Smooth muscle cell of trachea (primary cell): ENCODE measurements around the gene USE1. TPM values are rescaled to one million over a fixed set of nuclear protein-coding genes. Genes with fewer than 3 reads are reported as not detected.

Experiments used
- total RNA-seq: library from RNA; depleted of rRNA; stranded (reverse); fragments of >200 nt; gene quantifications from 2 replicates; pipeline ENCODE4 v1.2.1, GENCODE V29; 2014

USE1 gene, protein sequence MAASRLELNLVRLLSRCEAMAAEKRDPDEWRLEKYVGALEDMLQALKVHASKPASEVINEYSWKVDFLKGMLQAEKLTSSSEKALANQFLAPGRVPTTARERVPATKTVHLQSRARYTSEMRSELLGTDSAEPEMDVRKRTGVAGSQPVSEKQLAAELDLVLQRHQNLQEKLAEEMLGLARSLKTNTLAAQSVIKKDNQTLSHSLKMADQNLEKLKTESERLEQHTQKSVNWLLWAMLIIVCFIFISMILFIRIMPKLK
- total RNA-seq, result 17.9 and 25.5 TPM in 2 replicates

DNA sequence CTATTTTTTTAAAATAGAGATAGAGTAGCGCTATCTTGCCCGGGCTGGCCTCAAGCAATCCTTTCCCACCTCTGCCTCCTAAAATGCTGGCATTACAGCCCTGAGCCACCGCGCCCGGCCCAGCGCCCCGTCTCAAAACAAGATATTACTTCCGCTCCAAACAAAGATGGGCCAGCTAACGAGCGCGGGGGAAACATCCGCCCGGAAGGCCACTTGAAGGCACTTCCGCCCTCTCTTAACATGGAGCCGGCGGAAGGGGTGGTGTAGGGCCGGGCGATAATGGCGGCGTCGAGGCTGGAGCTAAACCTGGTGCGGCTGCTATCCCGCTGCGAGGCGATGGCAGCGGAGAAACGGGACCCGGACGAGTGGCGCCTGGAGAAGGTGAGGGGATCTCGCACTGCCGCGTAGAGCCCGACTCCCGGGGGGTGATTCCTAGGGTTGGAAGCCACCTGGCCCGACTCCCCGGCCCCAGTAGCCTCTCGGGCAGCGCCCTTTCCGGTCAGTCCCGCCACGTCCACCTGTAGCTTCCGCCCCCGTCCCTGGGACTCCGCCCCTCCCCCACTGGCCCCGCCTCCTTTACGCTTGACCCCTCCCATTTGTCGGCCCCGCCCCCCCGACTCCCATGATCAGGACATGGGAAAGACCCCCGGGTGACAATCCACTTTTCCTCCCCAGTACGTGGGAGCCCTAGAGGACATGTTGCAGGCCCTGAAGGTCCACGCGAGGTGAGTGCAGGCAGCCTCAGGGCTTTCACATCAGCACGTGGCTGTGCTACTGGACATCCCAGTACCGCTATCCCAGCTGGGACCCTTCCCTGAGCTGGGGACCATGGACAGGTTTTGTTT lies at the start of gene USE1:
Gene USE1, plus strand, starts transcription at position 231 of the 845 bp plus-strand sequence. Its CDS starts 49 bp downstream, at position 280.

DNA sequence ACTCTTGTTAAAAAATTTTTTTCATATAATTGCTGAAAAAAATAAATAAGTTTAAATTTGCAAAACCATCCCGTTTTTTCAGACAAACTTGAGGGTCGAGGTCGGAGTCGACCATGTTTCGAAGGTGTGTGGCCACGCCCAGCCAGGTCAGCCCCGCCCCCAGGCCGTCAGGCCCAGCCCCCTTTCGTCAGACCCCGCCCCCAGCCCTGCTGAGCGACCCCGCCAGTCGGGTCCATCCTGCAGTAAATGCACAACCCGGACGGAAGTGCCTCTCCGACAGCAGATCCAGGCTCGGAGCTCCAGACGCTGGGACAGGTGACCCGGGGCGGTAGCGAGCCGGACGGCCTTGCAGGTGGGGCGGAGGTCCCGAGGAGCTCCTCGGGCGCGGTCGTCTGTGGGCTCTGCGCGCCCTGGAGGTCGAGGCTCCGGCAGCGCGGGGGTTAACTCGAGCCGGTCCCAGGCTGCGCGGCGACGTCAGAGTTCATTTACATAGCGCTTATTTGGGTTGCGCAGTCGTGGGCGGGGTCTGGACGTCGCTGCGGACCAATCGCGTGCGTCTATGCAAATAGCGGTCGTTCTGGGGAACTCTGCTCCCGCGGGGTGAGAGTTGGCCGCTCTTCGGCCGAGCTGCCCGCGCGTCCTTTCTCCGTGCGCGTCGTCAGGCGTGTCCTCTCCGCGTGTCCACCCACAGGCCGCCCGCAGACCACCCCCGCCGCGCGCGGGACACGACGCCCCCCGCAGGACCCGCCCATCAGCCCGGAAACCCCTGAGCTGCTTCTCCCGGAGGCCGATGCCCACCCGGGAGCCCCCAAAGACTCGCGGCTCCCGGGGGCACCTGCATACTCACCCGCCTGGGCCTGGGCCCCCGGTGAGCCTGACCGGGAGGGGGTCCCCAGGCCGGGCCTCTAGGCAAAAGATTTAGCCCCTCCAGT lies 11.1 kb downstream of the USE1 start, which contains the start of gene OCEL1:
Gene OCEL1, plus strand, starts transcription at position 225 of the 932 bp plus-strand sequence. Its CDS starts 22 bp downstream, at position 247.

DNA sequence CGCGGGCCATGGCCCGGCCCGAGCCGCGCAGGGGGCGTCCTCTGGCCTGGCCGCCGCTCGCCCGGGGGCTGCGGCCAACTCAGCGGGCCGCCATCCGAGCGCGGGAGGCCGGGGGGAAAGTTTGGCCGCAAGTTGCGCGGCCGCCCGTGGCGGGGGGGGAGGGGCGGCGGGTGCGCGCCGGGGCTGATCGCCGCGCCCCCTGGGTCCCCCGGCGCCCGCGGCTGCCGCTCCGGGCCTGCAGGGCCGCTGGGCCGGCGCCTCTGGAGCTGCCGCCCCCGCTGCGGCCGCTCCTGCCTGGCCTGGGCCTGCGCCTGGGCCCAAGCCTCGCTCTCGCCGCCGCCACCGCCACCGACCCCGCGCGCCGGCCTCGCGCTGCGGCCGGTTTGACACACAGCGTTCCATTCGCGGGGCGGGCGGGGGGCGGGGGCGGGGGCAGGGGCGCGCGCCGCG lies 30.4 kb downstream of the USE1 start, which contains the start of gene NR2F6:
Gene NR2F6, minus strand, starts transcription at position 385 of the 450 bp plus-strand sequence. CDS start 699 bp downstream, outside the sequence.

DNA sequence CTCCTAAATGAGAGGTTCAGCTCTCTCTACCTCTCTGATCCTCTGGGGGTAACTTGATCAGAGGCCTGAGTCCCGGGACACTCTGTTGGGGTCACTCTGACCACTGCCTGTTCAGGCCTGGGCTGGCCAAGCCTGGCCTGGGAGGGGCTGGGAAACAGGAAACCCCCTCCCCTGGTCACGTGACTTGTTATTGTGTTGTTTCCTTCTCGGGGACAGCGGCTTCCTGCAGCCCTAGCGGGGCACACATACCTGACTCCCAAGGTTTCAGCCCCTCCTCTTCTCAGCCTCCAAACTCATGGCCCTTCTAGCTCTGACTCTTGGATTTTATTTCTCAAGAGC lies 49.5 kb downstream of the USE1 start, which contains the start of gene USHBP1:
Gene USHBP1, minus strand, starts transcription at position 105 of the 339 bp plus-strand sequence. CDS start 446 bp downstream, outside the sequence.

DNA sequence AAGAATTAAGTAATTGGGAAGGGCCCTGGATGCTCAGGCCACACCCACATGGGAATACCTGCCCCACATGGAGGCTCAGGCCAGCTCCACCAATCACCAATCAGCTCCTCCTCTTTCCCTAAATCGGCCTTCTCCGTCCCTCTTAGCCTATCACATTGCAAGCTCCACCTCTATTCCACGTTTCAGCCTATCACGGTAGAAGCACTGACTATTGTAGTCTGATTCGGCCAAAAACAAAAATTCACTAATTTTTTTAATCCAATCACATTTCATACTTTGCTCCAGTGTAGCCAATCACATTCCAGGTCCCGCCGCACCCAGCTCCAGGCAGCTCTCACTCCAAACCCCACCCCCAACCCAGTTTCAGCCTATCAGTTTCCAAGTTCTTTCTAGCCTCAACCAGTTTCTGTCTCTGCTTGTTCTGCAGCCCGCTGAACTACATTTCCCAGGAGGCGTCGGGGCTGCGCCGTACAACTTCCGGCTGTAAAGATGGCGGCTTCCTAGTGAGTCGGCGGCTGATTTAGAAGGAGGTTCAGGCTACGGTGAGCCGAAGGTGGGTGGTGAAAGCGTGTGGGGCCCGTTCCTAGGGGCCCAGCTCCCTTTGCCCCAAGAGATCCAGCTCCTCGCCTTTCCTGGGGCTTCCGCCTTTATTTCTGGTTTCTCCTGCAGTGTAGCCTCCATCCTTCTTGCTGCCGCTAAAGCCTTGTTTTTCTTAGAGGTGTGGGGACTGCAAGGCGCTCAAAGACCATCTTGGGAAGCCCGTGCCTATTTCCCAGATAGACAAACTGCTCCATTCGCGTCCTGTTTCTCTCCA lies 52.0 kb downstream of the USE1 start, which contains the start of gene BABAM1:
Gene BABAM1, plus strand, starts transcription at position 469 of the 814 bp plus-strand sequence. CDS start 1,364 bp downstream, outside the sequence.

Other genes with a start within 250 kb of the USE1 start
- 0.44 and 3.5 TPM in 2 replicates for gene CPAMD8, start 188.5 kb upstream of the USE1 start, total RNA-seq
- 1.3 and 4.9 TPM in 2 replicates for gene HAUS8, start 139.9 kb upstream of the USE1 start, total RNA-seq
- 78.8 and 104 TPM in 2 replicates for gene MYO9B, start 139.6 kb upstream of the USE1 start, total RNA-seq
- gene OCEL1, start 10.9 kb downstream of the USE1 start, total RNA-seq, result 3.1 and 3.8 TPM in 2 replicates
- 34.8 and 67.5 TPM in 2 replicates for gene NR2F6, start 30.6 kb downstream of the USE1 start, total RNA-seq
- 0.15 TPM in 1 of 2 replicates, not detected in the other for gene USHBP1, start 49.4 kb downstream of the USE1 start, total RNA-seq
- 97.9 and 121 TPM in 2 replicates for gene BABAM1, start 52.1 kb downstream of the USE1 start, total RNA-seq
- 0.17 and 0.44 TPM in 2 replicates for gene ANKLE1, start 66.5 kb downstream of the USE1 start, total RNA-seq
- 19.3 and 21.0 TPM in 2 replicates for gene ABHD8, start 88.1 kb downstream of the USE1 start, total RNA-seq
- 38.4 and 47.5 TPM in 2 replicates for gene MRPL34, start 90.5 kb downstream of the USE1 start, total RNA-seq
- 12.2 and 12.9 TPM in 2 replicates for gene DDA1, start 94.2 kb downstream of the USE1 start, total RNA-seq
- 4.1 and 7.7 TPM in 2 replicates for gene ANO8, start 119.5 kb downstream of the USE1 start, total RNA-seq
- gene GTPBP3, start 122.2 kb downstream of the USE1 start, total RNA-seq, result 11.4 and 19.8 TPM in 2 replicates
- 0.29 TPM in 1 of 2 replicates, not detected in the other for gene PLVAP, start 162.0 kb downstream of the USE1 start, total RNA-seq
- gene CCDC194, start 178.8 kb downstream of the USE1 start, total RNA-seq, result 0.15 and 0.17 TPM in 2 replicates
- 0.99 and 3.8 TPM in 2 replicates for gene BST2, start 190.3 kb downstream of the USE1 start, total RNA-seq
- 49.2 and 59.2 TPM in 2 replicates for gene MVB12A, start 204.7 kb downstream of the USE1 start, total RNA-seq
- 0.33 TPM in 1 of 2 replicates, not detected in the other for gene TMEM221, start 233.3 kb downstream of the USE1 start, total RNA-seq
- not detected in 2 replicates for gene NXNL1, start 245.6 kb downstream of the USE1 start, total RNA-seq